Esophagus squamous epithelium (tissue), 5 donors: Measurements from ENCODE around the gene NRXN2. TPM values are rescaled to one million over a fixed set of nuclear protein-coding genes. Genes with fewer than 3 reads are reported as not detected.
A peak's percentile ranks its signal among the peaks of the same experiment; 100 is the strongest.

Experiments
- DNase-seq: peaks from one replicate; lab custom pipeline; 2025; lab: John Stamatoyannopoulos, UW
- H3K27ac ChIP-seq, 4 donors: fragments of 200-600 bp; sonication (generic); one replicate each; pipeline ENCODE4 v1.5.1; 2016 to 2019; ENCODE audit warnings: mild to moderate bottlenecking in 1 of 4
- H3K27me3 ChIP-seq, 4 donors: fragments of 200-600 bp; sonication (generic); 1 replicate in 3 of 4; 2 replicates in 1 of 4; pipeline versions ENCODE4 v1.5.1 to v1.6.0; 2017 to 2021; ENCODE audit warnings: antibody characterized with exemption in 1 of 4
- H3K36me3 ChIP-seq, 3 donors: fragments of 200-600 bp; sonication (generic); one replicate each; pipeline ENCODE4 v1.5.1; 2016 to 2019
- H3K4me1 ChIP-seq, 3 donors: fragments of 200-600 bp; sonication (generic); one replicate each; pipeline ENCODE4 v1.5.1; 2017 to 2019
- H3K4me3 ChIP-seq, 4 donors: fragments of 200-600 bp; sonication (generic); 1 replicate in 3 of 4; 2 replicates in 1 of 4; pipeline ENCODE4 v1.5.1; 2016 to 2019; ENCODE audit warnings: mild to moderate bottlenecking in 2 of 4, moderate library complexity in 1 of 4
- H3K9me3 ChIP-seq, 3 donors: fragments of 200-600 bp; sonication (generic); one replicate each; pipeline ENCODE4 v1.5.1; 2016 to 2019
- CTCF ChIP-seq, 6 experiments: fragments of 450-650 bp in 4 of 6; fragments of 200-600 bp in 2 of 6; sonication (generic) in 2 of 6; IDR thresholded peaks; one replicate each; pipeline ENCODE4 v1.5.1; 2016 to 2019; ENCODE audit warnings: antibody characterized with exemption in 6 of 6, mild to moderate bottlenecking in 4 of 6, moderate library complexity in 4 of 6
- POLR2A ChIP-seq, 4 donors: fragments of 450-650 bp; IDR thresholded peaks; one replicate each; pipeline ENCODE4 v1.6.1; 2017; ENCODE audit warnings: antibody characterized with exemption in 4 of 4, mild to moderate bottlenecking in 4 of 4, moderate library complexity in 3 of 4
- WGBS, 2 donors: methylation state at CpG; one replicate each; pipeline ENCODE4 v1.1.5; 2018; 5-methylcytosine and 5-hydroxymethylcytosine counted together
- intact Hi-C: fragments of 100-400 bp; cut with DNase I; formaldehyde crosslinking; loops from one replicate; pipeline ENCODE4 v1.15.0; 2022
- total RNA-seq, 4 donors: library from RNA; depleted of rRNA; stranded (reverse); fragments of >200 nt; gene quantifications; one replicate each; pipeline ENCODE4 v1.1.0, GENCODE V29; 2016
- donor health status: DM: yes; HTN: yes; CAD: no.

The NRXN2 gene
- total RNA-seq, 4 donors from 2014 or later: 0.38 TPM; not detected in 3

- Histone ChIP-seq H3K9me3 (no peaks in the 10 kb centered on the region), H3K36me3 (no peaks in the 10 kb centered on the region), H3K4me1 (peaks cover 4 to 26% (median 19%) of the 10 kb centered on the region in 3 donors), H3K4me3 (no peak overlapping the region), H3K27ac (no peak overlapping the region), H3K27me3 (peaks cover 11 to 100% (median 32%) of the 10 kb centered on the region in 4 donors)
- 4 to 46% methylated on average over 4 to 12 of the region's 13 CpGs for WGBS, 2 donors
- intact Hi-C loops: no loop called here
- DNase-seq: no peak
- TF ChIP-seq CTCF (IDR thresholded peaks at IDR 0.05): no peak
- no peak for TF ChIP-seq POLR2A (IDR thresholded peaks at IDR 0.05)
These were observed 7.1 kb downstream of the NRXN2 start for GRCh38 chr11:64715756-64716472.

GRCh38 chr11:64715110-64715509 lies 7.9 kb downstream of the NRXN2 start:
- peaks cover 4 to 28% (median 19%) of the 10 kb centered on the region in 3 donors for H3K4me1 ChIP-seq
- TF ChIP-seq CTCF (IDR thresholded peaks at IDR 0.05) (no peak), POLR2A (IDR thresholded peaks at IDR 0.05) (no peak)
- intact Hi-C loops: no loop called here
- no peak for DNase-seq
- H3K36me3 ChIP-seq: no peaks in the 10 kb centered on the region
- no peak overlapping the region for H3K27ac ChIP-seq
- peaks cover 14 to 100% (median 32%) of the 10 kb centered on the region in 4 donors for H3K27me3 ChIP-seq
- WGBS, 2 donors: 27 to 29% methylated on average over 5 of the region's 5 CpGs
- no peaks in the 10 kb centered on the region for H3K9me3 ChIP-seq
- no peak overlapping the region for H3K4me3 ChIP-seq

GRCh38 chr11:64714666-64715065 lies 8.3 kb downstream of the NRXN2 start:
- peaks cover 4 to 28% (median 19%) of the 10 kb centered on the region in 3 donors for H3K4me1 ChIP-seq
- no peak overlapping the region for H3K27ac ChIP-seq
- H3K9me3 ChIP-seq: no peaks in the 10 kb centered on the region
- H3K36me3 ChIP-seq: no peaks in the 10 kb centered on the region
- intact Hi-C loops: no loop called here
- 56 to 57% methylated on average over 5 of the region's 5 CpGs for WGBS, 2 donors
- H3K27me3 ChIP-seq: peaks cover 14 to 100% (median 32%) of the 10 kb centered on the region in 4 donors
- H3K4me3 ChIP-seq: no peak overlapping the region
- TF ChIP-seq CTCF (IDR thresholded peaks at IDR 0.05) (no peak), POLR2A (IDR thresholded peaks at IDR 0.05) (no peak)
- no peak for DNase-seq

- peaks cover 4 to 28% (median 19%) of the 10 kb centered on the region in 3 donors for H3K4me1 ChIP-seq
- no peak overlapping the region for H3K27ac ChIP-seq
- TF ChIP-seq CTCF (IDR thresholded peaks at IDR 0.05) (no peak), POLR2A (IDR thresholded peaks at IDR 0.05) (no peak)
- H3K9me3 ChIP-seq: no peaks in the 10 kb centered on the region
- DNase-seq: no peak
- peaks cover 14 to 100% (median 32%) of the 10 kb centered on the region in 4 donors for H3K27me3 ChIP-seq
- intact Hi-C loops: no loop called here
- peak overlapping the region in 2 of 4 donors; percentile 15 to 44 for H3K4me3 ChIP-seq
- 7 to 14% methylated on average over 14 to 15 of the region's 39 CpGs for WGBS, 2 donors
- H3K36me3 ChIP-seq: no peaks in the 10 kb centered on the region
These were observed 9.1 kb downstream of the NRXN2 start for GRCh38 chr11:64713781-64714363.
